ENCODE data around the gene C9. TPM values are rescaled to one million over a fixed set of nuclear protein-coding genes. Genes with fewer than 3 reads are reported as not detected.

C9 gene
- total and polyA plus RNA-seq, 2 experiments from 2014 or later, result not detected

GRCh38 chr5:39395521-39395920 is 31.2 kb upstream of the C9 start:
- Histone ChIP-seq H4K20me1 (replicated peaks; ENCODE audit: insufficient read depth) (no peaks in the 10 kb centered on the region), H3K4me1 (ENCODE audit: insufficient read depth) (0 out of 2 replicates have a peak, but pooled peaks cover under 1% of the 10 kb centered on the region), H3K27ac (ENCODE audit: low read depth) (no peak overlapping the region), H3K4me2 (no peak overlapping the region), H3F3A (replicated peaks; ENCODE audit: low read depth) (no peaks in the 10 kb centered on the region), H3K36me3 (ENCODE audit: insufficient read depth) (no peaks in the 10 kb centered on the region), H3K27me3 (ENCODE audit: insufficient read depth) (no peaks in the 10 kb centered on the region), H3K4me3 (no peak overlapping the region), H2AFZ (no peak overlapping the region), H3K9me2 (ENCODE audit: insufficient read depth) (no peaks in the 10 kb centered on the region; the same call in 1 of the 2 replicates), H3K79me2 (replicated peaks; ENCODE audit: insufficient read depth) (no peaks in the 10 kb centered on the region)
- Mint-ChIP-seq H3K36me3 (ENCODE audit: low read depth) (no peaks in the 10 kb centered on the region), H3K27ac (no peak overlapping the region), H3K4me3 (no peak overlapping the region), H3K4me1 (peaks cover 13% of the 10 kb centered on the region), H3K9me3 (no peaks in the 10 kb centered on the region), H3K27me3 (ENCODE audit: insufficient read depth, low read depth, poor library complexity) (no peaks in the 10 kb centered on the region)
- DNase-seq (ENCODE audit: low spot score) (no peak), ATAC-seq (no peak)
- no peak for TF ChIP-seq POLR2AphosphoS5 (IDR thresholded peaks at IDR 0.05; ENCODE audit: low read depth)
- no peak for TF ChIP-seq ZNF114 (CRISPR knock-in tag; IDR thresholded peaks at IDR 0.05)
- no peak for TF ChIP-seq ZNF331 (CRISPR knock-in tag; IDR thresholded peaks at IDR 0.05; ENCODE audit: low read depth)
- no peak for TF ChIP-seq JUNB (IDR thresholded peaks at IDR 0.05; ENCODE audit: unreplicated experiment)
- no peak for TF ChIP-seq STAT1 (IDR thresholded peaks at IDR 0.05; ENCODE audit: unreplicated experiment)
- TF ChIP-seq REST (IDR thresholded peaks at IDR 0.05; ENCODE audit: unreplicated experiment), result no peak
- no peak for TF ChIP-seq CTCF (conservative IDR thresholded peaks at IDR 0.05; ENCODE audit: low read depth in 2 of 2)
- no peak for TF ChIP-seq EZH2phosphoT487 (IDR thresholded peaks at IDR 0.05; ENCODE audit: unreplicated experiment)
- TF ChIP-seq ZNF462 (CRISPR knock-in tag; IDR thresholded peaks at IDR 0.05), result no peak
- no peak for TF ChIP-seq CREB1 (CRISPR knock-in tag; IDR thresholded peaks at IDR 0.05; ENCODE audit: low read depth)
- TF ChIP-seq ETS1 (IDR thresholded peaks at IDR 0.05), result no peak
- TF ChIP-seq EZH2 (IDR thresholded peaks at IDR 0.05; ENCODE audit: low read depth, unreplicated experiment), result no peak
- no peak for TF ChIP-seq NANOG (IDR thresholded peaks at IDR 0.05; ENCODE audit: borderline replicate concordance)

All from GM23338 (cell line).